GM20431 (cell line): ENCODE results near the gene DAPK3.
"Not testable (repeated sequence)": the region's sequence is repeated elsewhere in the genome, so short reads cannot be mapped to it uniquely, and the experiment has no call there.

ENCODE experiments used
- in situ Hi-C: fragments of 300-500 bp; cut with MseI, MboI; formaldehyde crosslinking; loops from one replicate; pipeline ENCODE4 v1.15.0; 2020; ENCODE audit warnings: low sequenced_read_pairs; ENCODE audit not compliant: unreplicated experiment

The DAPK3 gene

GRCh38 chr19:3980353-3981251 is 9.7 kb upstream of the DAPK3 start:
- in situ Hi-C loops, result no loop called here

- in situ Hi-C loops, result no loop called here
Measured at GRCh38 chr19:3979674-3980352, 8.9 kb upstream of the DAPK3 start.

- in situ Hi-C loops, result no loop called here
Measured at GRCh38 chr19:3979289-3979673, 8.4 kb upstream of the DAPK3 start.

GRCh38 chr19:3978145-3978544 is 7.2 kb upstream of the DAPK3 start:
- in situ Hi-C loops, result no loop called here

GRCh38 chr19:3977242-3978143 is 6.6 kb upstream of the DAPK3 start:
- in situ Hi-C loops, result no loop called here

GRCh38 chr19:3976495-3977241 is 5.8 kb upstream of the DAPK3 start:
- in situ Hi-C loops, result no loop called here

- in situ Hi-C loops, result no loop called here
Measured at GRCh38 chr19:3975637-3976087, 4.8 kb upstream of the DAPK3 start.

- in situ Hi-C loops, result no loop called here
Measured at GRCh38 chr19:3975144-3975543, 4.2 kb upstream of the DAPK3 start.

- in situ Hi-C loops, result no loop called here
Measured at GRCh38 chr19:3970313-3970807, 539 bp downstream of the DAPK3 start.

GRCh38 chr19:3969435-3970312 is 1.2 kb downstream of the DAPK3 start:
- in situ Hi-C loops, result no loop called here

GRCh38 chr19:3968556-3969434 is 2.1 kb downstream of the DAPK3 start:
- in situ Hi-C loops, result no loop called here

GRCh38 chr19:3967983-3968382 is 2.9 kb downstream of the DAPK3 start:
- in situ Hi-C loops, result not testable (repeated sequence)

- in situ Hi-C loops, result no loop called here
Measured at GRCh38 chr19:3966051-3967017, 4.6 kb downstream of the DAPK3 start.

- in situ Hi-C loops, result no loop called here
Measured at GRCh38 chr19:3964256-3965194, 6.4 kb downstream of the DAPK3 start.

GRCh38 chr19:3963458-3964255 is 7.2 kb downstream of the DAPK3 start:
- in situ Hi-C loops, result no loop called here
